Keratinocyte (primary cell): ENCODE data around the gene ARHGAP22.

ENCODE experiments used
- CTCF ChIP-seq, 3 experiments: IDR thresholded peaks in 1 of 3; conservative IDR thresholded peaks in 1 of 3; optimal IDR thresholded peaks in 1 of 3; 2 replicates in 2 of 3; 3 replicates in 1 of 3; pipeline versions ENCODE3 to v1.5.1; 2011; ENCODE audit warnings: low read length in 3 of 3, mild to moderate bottlenecking in 3 of 3, moderate library complexity in 2 of 3, control low read depth in 1 of 3, inconsistent platforms in 1 of 3; ENCODE audit not compliant: insufficient read depth in 2 of 3; ENCODE audit errors: extremely low read depth in 1 of 3
- EZH2 ChIP-seq: IDR thresholded peaks from one replicate; pipeline ENCODE4 v1.6.1; 2012; ENCODE audit warnings: inconsistent platforms, mild to moderate bottlenecking, low read length, moderate library complexity

- TF ChIP-seq EZH2, result no peak
- no peak for TF ChIP-seq CTCF (optimal IDR thresholded peaks at IDR 0.05 in 1 of 3, IDR thresholded peaks at IDR 0.05 in 1 of 3, conservative IDR thresholded peaks at IDR 0.05 in 1 of 3; ENCODE audit: extremely low read depth in 1 of 3, insufficient read depth in 2 of 3, low read length in 3 of 3)
Measured at GRCh38 chr10:48652344-48652743, 47.5 kb upstream of the ARHGAP22 start.
